Measurements from ENCODE around the gene AMOTL2.

The AMOTL2 gene

DNA sequence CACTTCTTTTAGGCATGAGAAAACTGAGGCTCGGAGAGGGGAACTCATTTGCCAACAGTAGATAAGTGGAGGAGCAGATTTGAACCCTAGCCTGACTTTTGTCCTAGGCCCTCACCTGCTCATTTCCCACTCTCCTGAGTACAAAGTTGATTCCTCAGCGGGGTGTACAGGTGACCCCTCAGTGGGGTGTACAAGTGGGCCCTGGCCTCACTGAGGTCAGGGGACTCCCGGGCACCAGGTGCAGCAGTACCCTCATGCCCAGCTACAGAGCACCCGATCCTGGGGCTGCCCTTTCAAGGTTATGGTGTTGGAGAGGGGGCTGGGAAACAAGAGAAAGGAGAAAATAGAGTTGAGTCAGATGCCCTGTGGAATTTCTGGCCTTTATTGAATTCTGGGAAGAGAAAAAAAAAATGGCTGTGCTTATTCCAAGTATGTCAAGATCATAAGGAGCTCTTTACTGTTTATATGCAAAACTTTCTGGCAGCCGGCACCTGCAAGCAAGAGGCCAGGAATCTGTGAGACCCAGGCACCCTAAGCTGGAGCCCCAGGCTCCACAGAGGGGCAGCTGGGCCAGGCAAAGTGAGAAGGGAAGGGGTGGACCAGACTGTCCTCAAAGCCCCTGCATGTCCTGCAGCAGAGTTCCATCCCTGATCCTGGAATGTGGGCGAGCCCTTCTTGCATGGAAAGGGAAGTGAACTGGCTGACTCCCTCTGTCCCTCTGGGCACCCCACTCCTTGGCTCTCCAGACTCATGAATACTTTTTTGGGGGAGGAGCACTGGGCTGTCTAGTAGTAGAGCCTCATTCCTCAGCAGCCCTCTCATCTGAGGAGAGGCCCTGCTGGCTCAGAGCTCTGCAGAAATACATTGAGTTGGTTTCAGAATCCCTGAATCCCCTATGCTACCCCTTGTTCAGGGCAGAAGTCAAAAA, 43.1 kb downstream of the AMOTL2 start:
- DNase-seq, result no peak

DNA sequence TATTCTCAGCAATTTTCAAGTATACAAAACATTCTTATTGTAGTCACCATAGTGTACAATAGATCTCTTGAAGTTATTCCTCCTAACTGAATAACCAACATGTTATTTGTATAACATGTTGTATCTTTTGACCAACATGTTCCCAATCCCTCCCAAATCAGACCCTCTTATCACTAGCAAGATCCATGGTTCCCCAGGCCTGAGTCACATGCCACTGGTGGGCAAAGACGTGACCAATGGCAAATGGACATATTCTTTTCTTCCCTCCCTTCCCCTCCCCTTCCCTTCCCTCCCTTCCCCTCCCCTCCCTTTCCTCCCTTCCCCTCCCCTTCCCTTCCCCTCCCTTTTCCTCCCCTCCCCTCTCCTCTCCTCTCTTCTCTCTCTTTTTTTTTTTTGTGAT, 45.4 kb downstream of the AMOTL2 start:
- DNase-seq, result no peak

DNA sequence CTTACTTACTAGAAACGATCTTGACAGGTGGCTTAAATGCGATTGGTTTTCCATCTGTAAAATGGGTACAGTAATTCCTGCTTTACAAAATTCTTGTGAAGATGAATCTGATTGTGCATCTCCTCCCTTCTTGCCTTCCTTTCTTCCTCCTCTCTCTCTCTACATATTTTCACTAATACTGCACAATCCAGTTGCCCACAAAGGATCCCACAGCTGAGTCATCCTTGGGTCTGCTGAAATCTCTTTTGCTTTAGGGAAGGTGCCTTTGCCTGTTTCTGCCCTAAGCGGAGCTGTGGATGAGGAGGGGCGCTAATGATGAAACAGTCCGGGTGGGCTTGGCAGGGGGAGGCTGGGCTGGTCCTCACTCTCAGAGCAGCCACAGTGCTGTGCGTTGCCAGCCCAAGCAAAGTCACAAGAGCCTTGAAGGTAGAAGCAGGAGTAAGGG, 46.1 kb downstream of the AMOTL2 start:
- no peak for DNase-seq

DNA sequence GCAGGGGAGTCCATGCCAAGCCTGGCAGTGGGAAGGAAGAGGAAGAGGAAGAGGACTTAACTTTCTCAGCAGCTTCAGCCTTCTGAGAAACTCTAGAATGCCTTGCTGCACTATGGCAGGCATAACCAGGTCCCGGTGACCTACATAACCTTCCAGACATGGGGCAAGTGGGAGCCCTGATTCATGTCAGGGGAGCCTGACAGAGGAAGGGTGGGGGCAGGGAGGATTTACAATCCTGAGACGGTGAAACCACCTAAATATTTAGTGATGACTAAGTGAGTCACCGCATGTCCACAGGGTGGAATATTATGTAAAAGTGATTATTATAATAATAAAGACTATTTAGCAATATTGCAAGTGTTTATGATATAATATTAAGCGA, 46.7 kb downstream of the AMOTL2 start:
- DNase-seq, result no peak

DNA sequence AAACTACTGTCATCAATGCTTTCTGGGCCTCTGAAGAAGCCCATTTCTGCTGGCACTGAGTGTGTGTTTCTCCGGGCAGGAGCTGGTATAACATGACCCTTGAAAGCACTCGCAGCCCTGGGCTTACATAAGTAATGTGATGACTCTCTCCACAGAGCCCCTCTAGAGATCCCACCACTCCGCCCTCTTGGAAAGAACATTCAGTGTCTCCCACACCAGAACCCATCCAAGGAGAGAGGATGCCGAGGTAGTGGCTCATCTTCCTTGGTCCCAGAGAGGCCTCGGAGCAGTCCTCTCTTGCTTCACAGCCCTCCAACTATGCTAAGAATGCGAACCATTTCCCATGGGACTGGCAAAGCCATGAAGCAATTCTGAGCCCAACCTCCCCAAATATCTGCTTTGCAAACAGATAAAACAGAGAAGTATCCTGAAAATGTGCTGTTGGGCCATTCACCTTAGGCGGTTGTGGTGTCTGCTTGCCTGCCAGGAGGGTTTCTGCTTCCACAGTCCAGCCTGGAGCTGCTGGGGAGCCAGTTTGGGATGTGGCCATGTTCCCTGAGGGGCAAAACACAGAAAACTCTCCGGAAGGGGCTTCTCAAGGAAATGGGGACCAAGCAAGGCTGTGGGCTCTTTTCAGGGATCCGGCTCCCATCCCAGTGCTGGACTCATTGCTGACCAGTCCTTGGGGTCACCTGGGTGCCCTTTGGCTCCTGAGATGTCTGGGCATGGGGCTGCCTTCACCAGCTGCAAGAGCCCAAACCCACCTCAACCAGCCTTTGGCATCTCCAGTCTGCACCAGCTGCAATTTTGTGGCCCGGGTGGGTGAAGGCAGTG, 47.3 kb downstream of the AMOTL2 start:
- DNase-seq, result no peak

DNA sequence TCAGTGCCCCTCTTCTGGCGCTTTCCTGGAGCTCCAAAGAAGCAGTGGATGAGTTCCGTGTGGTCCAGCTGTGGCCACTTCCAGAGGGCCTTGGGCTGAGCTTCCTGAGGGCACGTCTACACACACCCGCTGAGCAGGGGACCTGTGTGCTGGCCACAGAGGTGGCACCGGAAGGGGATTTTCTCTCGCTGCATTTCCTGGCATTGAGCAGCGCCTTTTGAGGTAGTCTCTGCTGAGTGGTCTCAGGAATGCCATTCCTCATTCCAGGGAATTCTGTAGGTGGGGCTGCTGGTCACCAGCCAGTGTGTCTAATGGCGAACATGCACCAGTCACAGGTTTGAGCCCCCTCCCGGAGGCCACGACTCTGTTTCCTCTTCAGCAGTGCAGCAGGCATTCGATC, 48.1 kb downstream of the AMOTL2 start:
- no peak for DNase-seq

DNA sequence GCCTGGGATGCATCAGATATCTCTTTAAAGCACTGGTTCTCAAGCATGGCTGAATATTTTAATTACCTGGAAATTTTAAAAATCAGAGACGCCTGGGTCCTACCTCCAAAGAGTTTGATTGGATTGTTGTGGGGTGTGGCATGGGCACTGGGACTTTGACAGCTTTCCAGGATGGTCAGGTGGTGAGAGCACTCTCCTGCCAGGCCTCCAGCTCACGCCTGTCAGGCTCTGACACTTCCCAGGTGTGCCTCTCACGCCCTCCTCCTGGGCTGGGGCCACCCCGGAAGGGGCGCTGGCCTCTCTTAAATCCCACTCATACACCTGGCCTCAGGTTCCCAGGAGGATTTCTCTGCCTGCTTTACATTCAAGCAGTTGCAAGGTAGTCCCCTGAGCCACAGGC, 48.5 kb downstream of the AMOTL2 start:
- DNase-seq, result no peak

DNA sequence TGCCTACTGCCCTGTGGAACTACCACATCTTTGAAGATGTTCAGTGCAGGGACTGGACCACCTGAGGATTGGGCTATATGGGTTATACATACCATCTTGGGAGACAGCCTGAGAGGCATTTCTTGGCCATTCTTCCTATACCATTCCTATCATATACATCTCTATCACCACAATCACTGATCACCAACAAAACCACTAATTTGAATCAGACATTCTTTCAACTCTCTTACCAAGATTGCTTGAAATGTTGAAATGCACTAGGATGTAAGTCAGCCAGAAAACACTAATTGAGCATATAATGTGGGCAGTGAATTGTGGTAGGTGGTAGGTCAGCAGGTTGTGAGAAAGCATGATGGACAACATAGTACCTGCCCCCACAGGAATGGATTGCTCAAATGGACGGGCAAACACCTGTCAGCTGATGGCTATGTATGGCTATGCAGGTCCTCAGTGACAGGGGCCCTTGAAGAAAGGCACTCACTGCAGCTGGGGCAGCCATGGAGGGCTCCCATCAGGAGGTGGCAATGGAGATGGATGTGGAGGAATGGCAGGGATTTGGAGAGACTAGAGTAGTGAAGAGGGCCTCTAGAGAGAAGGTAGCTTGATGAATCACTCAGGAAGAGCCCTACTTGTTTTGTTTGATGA, 49.1 kb downstream of the AMOTL2 start:
- DNase-seq, result no peak

DNA sequence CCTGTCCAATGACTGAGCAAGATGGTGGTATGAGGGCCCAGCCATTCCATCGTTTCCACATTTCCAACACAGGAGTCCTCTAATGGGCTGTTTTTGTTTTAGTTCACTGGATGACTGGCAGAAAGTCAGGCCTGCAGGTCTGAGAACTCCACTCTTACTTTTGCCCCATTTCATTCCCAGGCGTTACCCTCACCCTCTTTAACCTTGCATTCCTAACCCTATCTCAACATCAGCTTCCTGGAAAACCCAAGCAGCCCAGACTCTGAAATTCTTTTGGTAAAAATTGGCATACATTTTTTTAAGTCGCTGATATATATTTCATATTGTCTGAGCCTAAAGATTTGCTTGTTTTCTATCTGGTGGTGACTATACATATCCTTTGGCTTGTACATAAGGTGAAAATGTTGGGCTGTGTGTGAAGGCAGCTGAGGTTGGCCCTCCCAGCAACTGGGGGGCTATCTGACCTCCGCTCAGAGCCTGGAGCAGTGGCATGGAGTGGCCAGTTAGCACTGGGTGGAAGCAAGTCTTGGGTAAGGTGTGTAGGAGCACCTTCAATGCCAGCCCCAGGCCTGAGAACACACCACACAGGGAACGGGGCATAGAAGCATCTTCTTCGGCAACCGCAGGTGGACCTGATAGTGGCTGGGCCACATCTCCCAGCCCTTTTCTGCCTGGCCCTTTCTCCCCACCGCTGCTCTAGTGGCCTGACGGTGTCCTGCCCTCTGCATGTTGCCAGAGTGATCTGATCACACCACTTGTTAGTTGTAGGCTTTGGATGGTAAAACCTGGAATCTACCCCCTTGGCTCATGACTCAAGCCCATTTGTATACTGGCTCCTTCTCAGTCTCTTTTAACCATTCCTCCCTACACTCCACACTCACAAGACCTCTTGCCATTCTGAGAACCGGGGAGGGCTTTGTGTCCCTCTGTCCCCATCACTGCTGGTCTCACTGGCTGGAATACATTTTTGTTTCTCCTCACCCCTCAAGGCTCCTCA, 50.0 kb downstream of the AMOTL2 start:
- DNase-seq, result no peak

DNA sequence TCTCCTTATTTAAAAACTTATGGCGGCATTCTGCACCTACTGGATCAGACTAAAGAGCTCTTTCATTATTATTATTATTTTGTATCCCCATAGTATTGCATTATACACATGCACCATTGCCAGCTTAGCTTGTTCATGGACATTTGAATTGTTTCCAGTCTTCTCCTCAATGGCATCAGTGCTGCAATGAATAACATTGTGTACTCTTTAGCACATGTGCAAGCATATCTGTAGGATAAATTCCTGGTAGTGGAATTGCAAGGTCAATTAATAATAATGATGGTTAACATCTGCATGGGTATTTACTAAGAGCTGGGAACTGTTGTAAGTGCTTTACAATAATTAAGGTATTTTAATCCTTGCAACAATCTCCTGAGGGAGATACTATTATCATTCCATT, 52.0 kb downstream of the AMOTL2 start:
- DNase-seq, result no peak

DNA sequence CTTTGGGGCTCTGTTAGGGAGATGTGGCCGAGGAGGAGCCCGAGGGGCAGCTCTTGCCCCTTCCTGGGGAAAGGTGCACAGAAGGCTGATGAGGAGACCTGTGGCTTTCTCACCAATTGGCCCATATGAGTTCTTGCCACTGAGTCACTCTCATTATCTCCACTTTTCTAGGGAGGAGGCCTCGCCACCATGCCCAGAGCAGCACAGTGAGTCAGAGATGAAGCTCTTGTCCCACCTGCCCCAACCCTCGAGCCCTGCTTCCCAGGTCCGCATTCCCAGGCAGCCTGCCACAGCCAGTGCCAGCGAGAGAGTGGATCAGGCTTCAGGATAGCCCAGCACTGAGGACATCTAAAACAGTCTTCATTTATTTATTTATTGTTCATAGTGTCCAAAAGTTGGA, 53.5 kb downstream of the AMOTL2 start:
- DNase-seq, result no peak

DNA sequence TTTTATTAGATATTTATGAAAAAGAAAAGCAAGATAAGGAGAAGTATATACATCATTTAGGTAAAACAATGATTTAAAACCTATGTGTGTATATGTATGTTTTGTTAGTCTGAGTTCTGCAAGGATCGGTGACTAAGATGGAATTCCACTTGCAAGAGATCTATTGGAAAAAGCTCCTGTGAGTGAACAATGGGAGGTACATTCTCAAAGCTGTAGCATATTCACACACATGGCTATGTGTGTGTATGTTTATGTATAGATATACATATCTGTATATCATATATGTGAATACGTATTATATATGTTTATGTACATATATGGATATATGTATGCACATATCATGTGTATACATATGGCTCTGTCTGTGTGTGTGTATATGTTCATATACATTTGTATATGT, 54.3 kb downstream of the AMOTL2 start:
- DNase-seq, result no peak

DNA sequence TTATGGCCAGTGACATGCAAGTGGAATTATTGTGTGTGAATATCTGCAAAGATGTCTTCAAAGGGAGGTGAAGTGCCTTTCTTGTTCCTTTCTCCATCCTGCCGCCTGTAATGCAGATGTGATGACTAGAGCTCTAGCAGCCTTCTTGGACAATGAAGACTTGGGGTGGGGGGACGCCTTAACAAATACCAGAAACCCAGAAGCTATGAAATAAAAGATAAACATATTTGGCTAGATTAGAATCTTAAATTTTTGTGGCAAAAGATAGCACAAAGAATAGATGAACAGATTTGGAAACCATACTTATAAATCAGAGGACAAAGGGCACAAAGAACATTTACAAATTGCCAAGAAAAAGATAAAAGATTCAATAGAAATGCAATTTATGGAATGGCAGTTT, 56.1 kb downstream of the AMOTL2 start:
- DNase-seq, result no peak

DNA sequence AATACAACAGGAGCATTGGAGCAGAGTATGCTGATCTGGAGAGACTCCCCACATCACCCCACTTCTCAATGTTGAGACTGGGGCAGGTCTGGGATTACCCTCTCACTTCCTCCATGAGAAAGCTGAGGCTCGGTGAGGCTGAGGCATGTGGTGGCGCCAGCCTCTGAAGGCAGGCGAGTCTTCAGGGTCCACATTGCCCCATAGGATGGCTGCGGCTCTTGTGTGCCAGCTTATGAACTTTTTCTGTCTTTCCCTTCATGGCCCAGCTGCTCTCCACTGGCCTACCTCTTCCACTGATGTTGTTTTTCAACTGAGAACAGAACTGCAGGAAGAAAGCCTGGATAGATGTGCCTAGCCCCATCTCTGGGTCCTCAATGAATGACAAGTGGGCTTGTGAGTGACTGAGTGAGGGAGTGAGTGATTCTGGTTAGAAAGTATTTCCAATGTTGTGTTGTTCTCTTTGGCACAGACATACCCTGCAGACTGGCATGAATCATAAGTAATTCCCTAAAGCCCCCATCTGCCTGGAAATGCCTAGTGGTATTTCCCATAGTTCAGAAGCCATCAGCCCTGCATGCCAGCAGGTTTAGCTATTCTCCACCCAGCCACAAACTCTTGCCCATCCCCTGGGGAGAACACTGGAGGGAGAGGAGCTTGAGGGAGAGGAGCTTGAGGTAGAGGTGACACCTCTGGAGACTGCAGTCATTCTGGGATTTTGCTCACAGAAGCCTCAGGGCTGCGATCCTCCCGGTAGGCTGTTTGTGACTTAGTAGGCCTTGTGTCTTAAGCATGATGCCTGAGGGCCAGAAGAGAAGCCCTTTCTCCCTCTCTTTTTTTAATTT, 56.9 kb downstream of the AMOTL2 start:
- no peak for DNase-seq

DNA sequence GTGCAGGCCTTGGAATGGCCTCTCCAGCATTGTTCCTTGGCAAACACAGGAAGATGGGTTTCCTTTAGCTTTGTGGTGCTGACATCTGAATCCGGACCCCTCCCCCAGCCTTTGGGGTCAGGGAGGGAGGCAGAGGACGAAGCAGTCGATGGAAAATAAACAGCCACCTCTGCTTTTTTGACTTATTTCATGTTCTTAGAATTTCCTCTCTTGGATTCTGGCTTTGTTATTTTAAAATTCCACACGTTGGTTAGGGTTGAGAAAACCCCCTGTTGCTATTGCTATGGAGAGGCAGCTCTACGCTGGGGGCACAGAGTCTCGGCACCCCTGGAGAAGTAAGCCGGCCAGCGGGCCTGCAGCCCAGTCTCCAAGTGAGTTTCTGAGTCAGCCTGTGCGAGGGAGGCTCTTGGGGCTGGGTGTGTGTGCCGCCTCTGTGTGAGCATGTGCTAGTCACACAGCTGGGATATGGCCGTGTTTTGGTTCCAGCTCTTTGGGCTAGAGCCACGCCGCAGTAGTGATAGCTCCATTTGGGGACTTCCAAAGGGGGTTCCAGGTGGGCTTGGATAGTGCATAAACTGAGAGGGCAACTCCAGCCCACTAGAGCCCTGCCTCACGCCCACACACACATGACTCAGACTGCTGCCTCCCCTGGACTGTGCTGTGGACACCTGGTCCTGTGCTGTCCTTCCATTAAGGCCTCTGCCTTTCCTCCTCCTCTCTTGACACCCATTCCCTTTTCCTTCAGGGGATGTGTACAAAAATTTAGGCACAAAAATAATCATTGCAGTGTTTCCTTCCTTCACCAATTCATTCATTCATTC, 58.8 kb downstream of the AMOTL2 start:
- DNase-seq, result no peak

DNA sequence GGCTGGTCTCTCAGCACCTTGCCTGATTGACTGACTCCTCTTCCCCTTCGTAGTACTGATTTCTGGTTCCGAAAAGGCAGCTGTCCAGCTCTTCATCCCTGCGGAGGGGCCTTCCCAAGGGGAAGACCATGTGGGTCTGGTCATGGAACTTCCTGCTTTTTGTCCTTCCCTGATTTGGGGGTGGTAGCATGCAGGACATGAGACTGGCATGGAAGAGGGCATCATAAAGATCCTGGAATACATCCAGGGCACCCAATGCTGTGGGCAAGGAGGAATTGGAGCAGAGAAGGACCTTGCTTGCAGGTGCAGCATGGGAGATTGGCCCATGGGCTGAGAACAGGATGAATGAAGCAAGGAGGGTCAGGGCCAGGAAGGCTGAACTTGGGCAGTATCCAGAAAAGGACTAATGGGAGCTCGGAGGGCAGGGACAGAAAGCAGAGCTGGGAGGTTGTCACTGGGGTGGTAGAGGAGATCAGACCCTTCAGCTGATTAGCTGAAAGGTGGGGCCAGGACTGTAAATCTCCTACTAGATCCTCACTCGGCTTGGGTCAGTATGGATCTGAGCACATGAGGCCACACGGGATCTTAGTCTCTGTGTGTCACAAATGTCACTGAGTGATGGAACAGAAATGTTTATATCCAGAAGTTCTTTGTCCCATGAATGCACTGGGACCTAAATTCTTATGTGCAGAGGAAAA, 59.5 kb downstream of the AMOTL2 start:
- DNase-seq, result no peak

DNA sequence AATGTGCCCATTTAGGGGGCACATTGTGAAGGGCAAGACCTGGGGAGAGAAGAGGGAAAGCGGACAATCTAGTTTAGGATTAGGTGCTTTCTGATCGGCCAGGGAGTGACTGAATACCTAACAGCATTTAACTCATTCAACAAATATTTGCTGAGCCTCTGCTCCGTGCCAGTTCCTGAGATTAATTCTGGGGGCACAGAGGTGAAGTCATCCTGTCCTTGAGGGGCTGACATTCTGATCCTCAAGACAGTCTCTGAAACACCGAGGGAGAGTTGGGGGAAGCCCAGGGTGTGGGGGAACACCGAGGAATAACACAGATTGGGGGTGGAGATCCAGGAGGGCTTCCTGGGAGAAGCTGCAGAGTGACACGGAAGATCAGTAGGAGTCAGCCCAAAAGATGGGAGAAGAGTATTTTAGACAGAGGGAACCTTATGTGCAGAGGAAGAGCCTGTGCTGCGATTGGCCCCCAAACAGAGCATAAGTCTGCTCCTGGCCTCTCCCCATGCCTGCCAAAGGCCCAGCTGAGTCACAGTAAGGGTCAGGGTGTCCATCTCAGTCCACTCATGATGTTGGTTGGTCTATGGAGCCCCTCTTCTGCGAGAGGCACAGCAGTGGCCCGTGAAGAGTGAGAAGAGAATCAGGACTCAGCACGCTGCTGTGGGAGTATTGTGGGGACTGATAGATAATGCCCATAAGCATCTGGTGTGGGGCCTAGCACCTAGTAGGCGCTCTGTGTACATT, 60.2 kb downstream of the AMOTL2 start:
- no peak for DNase-seq

DNA sequence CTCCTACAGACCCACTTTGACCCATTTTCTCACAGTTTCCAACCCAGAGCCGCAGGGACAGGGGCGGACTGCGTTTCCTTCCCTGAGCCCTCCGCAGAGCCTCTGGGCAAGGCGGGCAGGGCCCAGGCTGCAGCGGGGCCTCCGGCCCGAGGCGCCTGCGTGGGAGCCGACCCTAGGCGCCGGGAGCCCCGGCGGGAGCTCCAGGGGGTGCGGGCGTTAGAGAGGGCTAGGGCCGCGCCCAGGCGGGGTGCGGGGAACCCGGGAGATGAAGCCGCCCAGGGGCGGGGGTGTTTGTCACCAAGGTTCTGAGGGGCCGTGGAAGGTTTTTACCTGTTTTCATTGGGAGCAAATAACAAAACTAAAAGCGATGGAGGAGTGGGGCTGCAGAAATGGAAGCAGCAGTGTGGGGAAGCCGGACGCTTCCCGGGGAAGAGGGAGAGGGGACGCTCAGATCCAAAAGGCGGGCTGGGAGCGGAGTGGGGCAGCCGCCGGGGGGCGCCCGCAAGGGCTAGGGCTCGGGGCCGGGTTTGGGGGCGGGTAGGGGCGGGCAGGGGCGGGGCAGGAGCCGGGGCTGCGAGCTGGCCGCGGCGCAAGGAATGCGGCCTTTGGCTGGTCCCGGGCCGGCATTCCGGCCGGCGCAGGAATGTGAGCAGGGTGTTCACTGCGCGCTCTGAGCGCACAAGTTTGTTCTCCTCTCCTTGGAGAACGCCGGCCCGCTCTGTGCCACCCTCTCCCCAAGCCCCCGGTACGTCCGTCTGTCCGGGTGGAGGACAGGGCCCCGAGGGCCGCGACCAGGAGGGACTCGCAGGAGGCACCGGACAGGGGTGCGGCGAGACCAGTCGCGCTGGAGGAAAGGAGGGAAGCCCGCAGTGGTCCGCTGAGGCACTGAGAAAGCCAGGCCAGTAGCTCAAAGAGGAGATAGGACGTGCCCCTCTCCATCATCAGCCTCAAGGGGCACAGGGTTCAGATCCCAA, 61.1 kb downstream of the AMOTL2 start:
- DNase-seq, result no peak

Measured in CD4-positive, alpha-beta T cell treated with Interleukin-4 for 1 hour (primary cell).